ENCODE measurements around the gene PSPN.

Gene PSPN, protein sequence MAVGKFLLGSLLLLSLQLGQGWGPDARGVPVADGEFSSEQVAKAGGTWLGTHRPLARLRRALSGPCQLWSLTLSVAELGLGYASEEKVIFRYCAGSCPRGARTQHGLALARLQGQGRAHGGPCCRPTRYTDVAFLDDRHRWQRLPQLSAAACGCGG

DNA sequence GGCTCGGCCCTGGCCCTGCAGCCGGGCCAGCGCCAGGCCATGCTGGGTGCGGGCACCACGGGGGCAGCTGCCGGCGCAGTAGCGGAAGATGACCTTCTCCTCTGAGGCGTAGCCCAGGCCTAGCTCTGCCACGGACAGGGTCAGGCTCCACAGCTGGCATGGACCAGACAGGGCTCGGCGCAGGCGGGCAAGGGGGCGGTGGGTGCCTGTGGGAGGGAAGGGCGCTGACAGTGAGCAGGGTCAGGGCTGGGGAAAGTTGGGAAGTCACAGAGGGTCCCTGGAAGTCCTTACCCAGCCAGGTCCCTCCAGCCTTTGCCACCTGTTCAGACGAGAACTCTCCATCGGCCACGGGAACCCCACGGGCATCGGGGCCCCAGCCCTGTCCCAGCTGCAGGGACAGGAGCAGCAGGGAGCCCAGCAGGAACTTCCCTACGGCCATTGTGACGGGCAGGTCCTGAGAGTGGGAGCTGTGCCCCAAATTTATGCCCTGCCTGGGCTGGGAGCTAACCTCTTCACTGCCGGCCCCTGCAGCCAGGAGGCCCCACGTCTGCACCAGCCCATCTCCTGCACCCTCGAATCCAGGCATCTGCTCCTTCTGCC is at the start of gene PSPN:
Gene PSPN (minus strand): TSS at position 523 of the 600 bp plus-strand sequence. CDS start 84 bp downstream, at position 439.
- no peak for DNase-seq

DNA sequence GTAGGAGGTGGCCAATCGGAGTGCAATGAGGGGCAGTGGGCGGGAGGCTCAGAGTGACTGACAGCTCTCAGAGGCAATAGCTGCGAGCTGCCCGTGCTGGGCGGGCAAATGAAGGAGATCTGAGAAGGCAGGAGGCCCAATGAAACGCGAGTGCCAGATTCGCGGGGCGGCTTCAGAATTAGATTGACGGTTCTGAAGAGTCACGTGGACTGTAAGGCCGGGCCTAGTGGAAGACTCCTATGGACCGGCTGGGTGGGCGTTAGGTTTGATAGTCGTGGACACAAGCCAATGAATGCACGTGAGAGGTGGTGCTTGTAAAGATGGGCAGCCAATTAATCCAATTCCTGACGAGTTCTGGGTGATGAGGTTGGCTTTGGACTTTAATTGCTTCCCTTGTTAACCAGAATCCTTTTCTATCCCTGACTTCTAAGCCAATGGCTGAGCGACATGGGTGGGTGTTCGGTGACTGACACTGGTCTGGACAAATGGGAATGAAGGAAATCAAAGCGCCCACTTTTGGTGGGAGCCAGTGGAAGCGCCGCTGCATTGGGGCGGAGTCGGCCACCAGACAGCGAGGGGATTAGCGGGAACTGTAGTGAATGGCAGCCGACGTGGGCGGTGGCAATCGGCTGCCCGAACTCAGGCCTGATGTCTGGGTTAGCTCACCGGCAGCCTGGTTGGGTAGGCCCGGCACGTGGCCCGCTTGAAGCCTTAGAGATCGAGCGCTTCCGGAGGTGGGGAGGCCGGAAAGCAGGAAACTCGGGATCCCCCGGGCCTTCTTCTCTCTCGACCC is 49.4 kb upstream of the PSPN start:
- DNase-seq = peak; percentile 93 to 96

DNA sequence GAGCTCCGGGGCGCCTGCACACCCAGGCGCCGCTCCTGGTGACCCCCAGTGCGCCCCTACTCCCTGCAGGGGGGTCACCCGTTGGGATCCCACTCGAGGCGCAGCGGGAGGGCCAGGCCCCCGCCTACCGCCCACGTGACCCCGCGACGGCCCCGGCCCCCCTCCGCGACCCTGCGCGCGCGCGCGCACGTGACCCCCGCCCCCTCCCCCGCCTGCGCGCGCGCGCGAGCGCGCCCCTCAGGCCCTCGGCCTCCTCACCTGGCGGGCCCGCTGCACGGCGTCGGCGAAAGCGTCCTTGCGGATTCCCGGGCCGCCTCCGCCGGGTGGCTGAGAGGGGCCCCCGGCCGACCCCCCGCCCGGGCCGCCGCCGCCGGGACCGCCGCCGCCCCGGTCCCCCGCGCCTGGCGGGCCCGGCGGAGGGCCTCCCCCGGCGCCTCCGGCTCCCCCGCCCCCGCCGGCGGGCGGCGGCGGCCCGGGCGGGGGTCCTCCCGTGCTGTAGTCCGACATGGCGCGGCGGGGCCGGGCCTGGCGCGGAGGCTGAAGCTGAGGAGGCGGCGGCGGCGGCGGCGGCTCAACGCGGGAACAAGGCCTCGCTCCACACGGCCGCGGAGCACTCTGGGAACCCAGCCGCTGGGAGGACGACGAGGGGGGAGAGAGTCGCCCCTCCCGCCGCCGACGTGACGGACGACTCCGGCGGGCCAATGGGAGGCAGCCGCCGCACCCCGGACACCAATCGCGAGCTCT is 48.6 kb upstream of the PSPN start, which contains the start of gene KHSRP:
Gene KHSRP (minus strand): TSS at position 617 of the 744 bp plus-strand sequence. CDS start 110 bp downstream, at position 507.
- no peak for DNase-seq

DNA sequence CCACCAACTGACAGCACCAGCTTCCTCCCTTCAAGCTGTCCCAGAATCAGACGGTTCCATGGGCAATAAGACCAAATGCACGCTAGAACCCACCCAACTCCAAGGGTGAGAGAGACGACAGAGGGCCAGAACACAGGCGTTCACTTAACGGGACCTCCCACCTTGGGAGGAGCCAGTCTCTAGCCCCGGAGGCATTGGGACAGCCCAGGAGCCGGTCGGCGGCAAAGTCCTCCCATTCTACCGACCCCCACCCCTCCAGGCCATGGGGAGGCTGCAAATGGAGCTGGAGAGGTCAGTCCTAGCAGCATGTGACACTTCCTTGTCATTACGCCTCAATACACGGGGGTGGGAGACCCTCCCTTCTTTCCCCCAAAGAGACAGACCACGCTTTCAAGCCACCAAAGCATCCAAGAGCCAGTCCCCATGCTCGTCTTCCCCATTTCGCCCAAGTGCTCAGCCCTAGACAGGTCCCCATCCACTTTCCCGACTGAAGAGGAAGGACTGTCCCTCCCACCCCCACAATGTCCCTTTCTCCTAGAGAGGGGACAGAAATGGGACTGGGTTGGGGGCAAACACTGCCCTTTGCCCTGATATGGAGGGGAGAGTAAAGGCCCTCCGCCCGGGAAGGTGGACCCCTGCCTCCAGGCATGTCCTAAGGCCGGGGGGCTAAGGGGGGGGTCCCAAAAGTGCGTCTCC is 47.9 kb upstream of the PSPN start:
- no peak for DNase-seq

DNA sequence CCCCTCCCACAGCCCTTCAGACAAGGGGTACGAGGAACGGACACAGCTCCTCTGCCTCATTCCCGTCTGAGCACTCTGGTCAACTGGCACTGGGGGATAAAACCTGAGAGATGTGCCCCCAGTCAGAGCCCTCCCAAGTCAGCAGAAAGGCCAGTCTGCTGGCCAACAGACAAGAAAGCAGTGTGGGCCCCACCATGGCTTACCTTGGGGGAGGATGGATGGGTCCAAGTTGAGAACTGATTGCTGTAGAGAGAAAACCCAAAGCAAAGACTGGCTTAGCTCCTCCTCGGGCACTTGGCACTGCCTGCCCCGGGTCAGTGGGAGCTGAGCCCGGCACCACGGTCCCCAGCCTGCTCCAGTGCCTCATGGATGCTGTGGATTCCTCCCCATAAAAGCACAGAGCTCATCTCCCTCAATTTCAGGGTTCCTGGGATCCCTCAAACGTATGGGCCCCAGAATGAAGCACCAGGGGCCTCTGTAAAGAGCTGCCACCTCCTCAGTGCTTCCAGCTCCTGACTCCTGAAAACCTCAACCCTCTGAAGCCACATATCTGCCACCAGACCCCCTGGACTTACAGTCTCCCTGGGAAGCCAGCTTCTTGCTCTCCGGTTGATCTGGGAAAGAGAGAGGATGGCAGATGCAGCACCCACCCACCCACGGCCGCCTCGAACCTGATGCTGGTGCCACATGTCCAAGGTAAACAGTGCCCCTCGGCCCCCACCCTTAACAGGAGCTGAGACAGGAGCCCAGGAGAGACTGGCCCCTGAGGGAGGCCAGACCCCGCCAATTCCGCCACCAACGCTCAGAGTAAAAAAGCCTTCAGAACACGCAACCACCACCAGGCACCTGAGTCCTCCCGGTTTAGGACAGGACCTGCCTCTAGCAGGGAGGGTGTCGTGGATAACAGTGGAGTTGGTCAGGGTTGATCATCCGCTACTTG is 45.6 kb upstream of the PSPN start:
- no peak for DNase-seq

DNA sequence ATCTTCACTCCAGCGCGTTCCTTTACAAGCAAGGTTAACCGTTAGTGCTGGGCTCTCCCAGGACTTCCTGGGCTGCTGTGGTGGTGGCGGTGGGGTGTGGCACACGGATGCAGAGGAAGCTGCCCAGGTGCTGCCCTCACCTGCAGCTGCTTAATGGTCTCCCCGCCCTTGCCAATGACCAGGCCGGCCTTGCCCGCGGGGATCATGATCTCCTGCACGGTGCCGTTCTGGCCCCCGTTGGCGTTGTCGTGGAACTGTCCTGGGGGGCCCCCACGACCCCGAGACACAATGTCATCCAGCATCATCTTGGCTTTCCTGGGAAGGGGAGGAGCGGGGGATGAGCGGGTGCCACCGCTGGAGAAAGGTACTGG is 42.8 kb upstream of the PSPN start:
- no peak for DNase-seq

DNA sequence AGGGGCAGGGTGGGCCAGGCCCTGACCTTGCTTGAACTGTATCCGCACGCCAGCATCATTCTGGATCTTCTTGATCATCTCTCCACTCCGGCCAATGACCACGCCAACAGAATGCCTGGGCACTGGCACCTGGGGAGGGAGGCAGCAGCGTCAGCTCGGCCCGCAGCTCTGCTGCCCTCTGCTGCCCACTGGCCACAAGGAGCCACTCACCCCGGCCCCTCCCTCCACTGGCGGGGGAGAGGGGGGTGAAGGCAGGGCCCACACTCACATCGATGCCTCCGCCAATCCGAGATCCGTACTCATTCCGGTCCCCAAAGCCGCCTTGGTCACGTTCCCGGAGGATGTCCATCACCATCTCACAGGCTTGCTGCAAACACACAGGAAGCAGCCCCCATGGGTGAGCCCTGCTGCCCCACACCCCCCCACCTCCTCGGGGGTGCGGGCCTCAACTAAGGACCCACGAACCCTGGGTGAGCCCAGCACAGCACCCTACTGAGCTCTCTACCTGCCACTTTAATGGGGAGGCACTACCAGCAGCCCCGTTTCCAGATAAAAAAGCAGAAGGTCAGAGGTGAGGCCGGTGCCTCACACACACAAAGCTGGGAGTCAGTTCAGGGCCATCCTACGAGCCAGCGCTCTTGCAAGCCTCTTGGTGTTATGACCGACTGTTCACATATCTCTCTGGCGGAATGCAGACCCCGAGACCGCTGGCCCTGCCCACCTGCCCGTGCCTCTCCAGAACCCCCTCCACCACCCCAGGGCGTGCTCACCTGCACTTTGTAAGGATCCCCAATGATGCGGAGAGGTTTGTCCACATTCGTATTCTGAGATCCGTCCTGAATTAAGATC is 42.2 kb upstream of the PSPN start:
- no peak for DNase-seq

DNA sequence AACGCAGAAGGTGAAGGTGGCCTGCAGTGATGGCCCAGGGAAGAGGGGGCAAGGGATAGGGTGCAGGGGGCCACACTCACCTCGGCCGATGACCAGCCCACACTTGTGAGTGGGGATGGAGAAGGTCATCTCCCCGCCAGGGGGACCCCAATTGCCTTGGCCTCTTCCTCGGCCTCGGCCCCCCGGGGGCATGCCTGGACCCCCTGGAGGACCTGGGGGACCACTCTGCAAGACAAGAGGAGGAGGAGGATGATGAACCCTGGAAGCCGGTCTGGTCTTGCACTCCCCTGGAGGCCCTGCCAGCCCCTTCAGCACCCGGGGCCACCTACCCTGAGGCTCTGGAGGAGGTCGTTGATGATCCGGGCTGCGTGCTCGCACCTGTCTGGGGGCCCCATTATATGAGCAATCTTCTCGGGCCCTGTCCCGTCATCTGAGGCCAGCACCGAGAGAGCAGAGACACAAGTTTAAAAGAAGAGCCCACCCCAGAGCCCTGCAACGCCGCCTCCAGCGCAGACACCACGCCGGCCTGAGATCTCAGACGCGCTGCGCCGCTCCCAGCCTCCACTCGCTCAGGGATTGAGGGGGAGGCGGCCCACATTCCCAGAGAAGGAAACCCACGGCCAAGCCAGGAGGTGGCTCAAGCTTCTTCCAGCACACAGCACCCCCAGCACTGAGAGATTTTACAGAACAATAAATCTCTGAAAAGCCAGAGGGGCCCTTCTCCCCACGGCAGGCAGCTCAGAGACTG is 41.1 kb upstream of the PSPN start:
- DNase-seq = no peak

DNA sequence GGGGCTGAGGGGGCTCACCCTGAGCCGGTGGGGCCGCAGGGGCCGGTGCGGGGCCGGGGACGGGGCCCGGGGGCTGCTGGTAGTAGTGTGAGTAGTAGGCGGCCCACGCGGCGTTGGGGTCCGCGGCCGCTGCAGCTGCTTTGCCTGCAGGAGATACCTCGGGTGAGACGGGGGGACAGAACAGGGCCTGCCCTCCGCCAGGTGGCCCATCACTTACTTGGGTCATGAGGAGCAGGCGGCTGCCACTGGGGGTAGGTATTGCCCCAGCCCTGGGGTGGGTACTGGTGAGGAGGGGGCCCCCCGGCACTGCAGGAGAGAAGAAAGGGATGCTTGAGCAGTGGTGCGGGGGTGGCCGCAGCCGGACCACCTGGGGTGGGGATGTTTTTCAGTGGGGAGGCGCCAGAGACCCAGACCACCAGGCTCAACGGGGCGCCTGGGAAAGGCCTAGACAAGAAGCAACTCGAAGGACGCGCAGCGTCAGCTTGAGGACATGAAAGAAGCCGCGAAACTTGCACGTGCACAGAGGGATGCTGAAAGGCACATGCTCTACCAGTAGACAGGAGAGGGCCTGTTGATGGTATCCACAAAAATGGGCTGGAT is 40.0 kb upstream of the PSPN start:
- no peak for DNase-seq

DNA sequence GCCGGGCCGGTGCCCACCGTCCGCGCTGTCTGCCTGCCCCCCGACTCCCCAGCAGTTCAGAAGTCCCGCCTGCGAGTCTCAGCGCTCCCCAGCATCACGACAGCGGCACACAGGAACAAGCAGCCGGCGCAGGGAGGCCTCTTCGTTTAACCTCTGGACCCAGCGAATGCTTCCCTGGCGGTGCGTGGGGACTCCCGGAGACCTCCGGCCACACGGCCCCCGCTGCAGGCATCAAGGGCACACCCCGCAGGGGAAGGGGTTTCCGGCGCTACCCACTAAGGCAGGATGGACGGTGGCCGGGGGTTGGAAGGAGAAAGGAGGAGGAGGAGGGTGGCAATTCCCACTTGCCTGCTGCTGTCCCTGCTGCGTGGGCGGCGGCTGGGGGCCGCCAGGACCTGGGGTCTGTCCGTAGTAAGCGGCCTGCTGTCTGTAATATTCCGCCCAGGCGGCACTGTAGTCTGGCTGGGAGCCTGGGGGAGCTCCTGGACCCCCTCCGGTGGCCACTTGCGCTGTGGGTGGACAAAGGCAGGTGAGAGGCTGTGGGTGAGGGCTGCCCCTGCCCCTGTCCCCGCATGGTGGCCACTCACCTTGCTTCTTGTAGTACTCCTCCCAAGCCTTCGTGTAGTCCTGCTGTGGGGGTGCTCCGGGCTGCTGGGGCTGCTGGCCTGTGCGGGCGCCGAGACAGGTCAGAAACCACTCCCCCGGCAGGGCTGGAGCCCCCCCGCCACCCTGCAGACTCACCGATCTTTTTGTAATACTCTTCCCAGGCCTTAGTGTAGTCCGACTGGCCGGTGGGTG is 39.3 kb upstream of the PSPN start:
- no peak for DNase-seq

DNA sequence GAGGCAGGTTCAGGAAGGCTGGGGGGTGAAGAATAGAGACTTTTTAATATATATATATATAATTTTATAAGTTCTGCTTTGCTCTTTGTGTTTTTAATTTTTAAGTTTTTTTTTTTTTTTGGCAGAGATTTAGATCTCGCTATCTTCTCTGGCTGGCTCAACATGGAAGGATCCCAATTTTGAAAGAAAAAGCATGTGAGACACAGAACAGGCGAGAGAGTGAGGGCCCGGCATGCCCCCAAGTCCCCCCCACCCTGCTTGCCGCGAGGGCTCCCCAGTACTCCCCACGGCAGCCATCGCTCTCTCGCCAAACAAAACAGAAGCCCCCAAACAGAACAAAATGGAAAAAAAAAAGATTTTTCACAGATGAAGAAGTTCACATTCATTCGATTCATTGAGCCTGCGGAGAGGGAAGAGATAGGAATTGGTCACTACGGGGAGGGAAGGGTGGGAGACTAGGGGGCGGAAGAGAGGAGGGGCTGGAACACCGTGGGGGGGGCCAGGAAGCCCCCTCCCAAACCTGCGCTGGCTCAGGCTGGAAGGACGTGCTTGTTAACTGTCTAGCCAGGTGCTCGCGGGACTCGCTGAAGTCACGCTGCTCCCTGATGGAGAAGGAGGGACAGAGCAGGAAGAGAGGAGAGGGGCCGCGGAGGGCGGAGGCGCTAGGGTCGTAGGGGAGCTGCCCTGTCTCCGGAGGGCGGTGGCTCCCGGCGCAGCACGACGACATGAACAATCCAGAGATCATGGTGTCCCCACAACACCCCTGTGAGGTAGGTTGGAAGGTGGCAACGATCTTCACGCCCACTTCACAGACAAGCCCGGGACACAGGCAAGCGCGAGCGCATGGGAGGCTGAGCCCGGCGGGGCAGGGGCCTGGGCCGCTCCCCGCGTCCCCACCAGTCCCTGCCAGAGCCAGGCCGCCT is 38.2 kb upstream of the PSPN start:
- DNase-seq = no peak

DNA sequence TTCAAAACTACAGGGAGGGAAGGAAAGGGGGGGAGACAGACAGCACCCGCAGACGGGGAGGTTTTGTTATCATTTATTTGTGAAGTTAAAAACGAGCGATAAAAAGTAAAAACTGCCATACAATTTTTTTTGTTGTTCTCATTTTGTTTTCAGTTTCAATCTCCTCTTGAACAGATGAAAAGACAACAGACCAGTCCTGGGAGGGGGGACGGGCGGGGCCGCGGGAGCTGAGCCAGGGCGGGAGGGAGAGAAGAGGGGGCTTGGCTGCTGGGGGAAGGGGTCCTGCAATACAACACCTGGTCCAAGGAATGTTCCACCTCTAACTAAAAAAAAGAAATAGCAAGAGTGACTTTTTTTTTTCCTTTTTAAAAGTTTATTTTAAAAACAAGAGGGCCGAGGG is 37.6 kb upstream of the PSPN start:
- DNase-seq = no peak

DNA sequence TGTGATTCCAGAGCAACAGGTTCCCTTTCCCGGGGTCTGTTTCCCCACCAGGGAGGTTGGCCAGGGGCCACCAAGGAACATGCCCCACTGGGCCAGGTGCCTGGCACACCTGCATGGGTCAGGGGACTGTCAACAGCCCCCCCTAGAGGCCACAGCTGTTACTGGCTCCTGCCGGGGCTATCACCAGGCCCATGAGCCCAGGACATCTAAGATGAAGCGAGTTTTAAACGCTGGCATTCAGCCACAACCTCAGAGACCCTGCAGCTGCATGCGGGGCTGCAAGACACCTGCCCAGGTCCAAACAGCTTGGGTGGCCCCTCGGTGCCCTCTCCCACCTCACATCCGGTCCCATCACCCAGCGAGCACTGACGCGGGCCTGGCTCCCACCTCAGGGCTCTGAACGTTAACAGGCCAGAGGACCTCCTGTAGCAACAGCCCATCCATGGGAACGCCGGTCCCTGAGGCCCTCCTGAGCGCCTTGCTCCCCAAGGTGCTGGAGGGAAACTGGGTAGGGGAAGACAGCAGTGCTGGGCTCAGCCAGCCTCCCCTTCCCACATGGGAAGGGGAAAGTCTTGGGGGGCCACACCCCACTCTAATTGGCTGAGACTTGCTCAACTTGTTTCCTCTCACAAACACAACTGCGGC is 36.8 kb upstream of the PSPN start:
- no peak for DNase-seq

DNA sequence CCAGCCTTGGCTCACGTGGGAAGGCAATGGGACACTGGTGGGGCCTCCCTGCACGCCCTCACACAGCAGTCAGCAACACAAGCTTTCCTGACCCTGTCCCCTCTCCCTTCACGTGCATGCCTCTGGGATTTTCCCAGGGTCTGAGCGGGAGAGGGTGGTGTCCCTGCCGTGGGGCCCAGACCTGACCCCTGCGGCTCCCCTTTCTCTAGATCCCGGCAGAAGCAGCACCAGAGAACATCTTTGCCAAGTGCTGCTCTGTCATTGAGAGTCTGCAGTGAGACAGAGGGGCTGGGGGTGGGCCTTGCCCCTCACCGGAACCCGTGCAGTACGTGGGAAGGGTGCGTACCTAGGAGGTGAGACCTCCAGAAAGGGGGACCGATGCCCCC is 36.3 kb upstream of the PSPN start:
- DNase-seq = no peak

DNA sequence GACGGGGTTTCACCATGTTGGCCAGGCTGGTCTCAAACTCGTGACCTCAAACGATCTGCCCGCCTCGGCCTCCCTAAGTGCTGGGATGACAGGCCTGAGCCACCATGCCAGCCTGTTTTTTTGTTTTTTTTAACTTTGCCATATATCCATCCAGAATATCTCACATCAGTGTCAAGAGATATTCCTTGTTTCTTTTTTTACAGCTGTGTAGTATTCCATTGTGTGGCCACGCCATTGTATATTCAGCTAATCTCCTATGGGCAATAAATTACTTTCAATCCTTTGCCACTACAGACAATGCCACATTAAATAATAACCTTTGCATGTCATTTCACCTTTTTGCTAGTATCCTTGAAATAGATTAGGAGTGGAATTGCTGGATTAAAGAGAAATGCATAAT is 33.6 kb upstream of the PSPN start:
- no peak for DNase-seq

DNA sequence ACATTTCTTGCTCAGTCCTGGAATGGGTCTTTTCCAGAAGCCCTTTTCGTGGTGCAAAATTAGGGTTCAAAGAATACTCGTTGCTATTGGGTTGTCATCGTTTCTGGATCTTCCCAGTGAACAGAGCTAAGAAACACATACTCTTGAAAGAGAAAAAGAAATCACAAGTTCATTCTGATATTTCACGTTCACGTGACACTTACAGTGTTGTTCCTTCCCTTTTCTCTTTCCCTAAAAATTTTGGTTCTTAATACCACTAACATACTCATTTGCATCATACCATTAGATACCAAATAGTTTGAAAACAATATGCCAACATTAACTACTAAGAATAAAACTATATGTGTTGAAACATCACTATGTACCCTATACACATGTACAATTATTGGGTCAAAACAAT is 30.7 kb upstream of the PSPN start:
- no peak for DNase-seq

Measured in NCI-H187 (cell line).